AG09309 (cell line): ENCODE results near the gene PLSCR4.

Source experiments
- DNase-seq: peaks from one replicate; pipeline ENCODE4 v3.0.0-alpha.2; 2010; ENCODE audit warnings: low read depth
- H3K4me3 ChIP-seq: 2 replicates; pipeline ENCODE4 v1.5.1; 2011; ENCODE audit warnings: mild to moderate bottlenecking, low read depth, low read length, moderate library complexity; ENCODE audit not compliant: control insufficient read depth
- TF ChIP-seq, protein P1 (sequence below): IDR thresholded peaks from 2 replicates; pipeline ENCODE4 v1.5.1; 2011; ENCODE audit warnings: mild to moderate bottlenecking, low read depth, low read length, inconsistent platforms; ENCODE audit not compliant: insufficient read depth, control insufficient read depth; ENCODE audit errors: missing control alignments

PLSCR4 gene

DNA sequence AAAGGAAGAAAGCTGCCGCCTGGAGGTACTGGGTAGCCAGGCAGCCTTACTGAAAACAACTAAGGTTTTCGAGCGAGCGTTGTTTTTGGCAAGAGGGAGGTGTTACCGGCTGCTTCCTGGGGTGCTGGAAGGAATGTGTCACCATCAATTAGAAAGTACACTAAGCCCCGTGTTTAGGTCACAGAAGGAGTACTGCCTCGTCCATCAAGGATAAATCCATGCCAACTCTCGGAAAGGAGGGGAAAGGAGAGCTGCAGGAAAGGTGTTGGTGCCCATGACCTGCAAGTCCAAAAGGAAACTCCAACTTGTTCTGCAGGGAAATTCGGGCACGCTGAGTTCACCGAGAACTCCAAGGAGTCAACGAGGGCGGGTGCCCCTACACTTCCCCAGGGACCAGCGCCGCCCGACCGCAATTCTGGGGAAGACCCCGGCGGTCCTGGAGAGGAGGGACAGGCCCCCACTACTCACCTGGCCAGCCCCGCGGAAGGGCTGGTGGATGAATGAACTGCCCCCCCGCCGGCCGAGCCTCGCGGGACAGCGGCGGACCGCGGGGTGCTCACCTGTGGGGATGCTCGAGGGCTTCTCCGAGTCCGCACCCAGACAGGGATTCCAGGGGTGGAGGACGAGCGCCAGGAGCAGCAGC is 90.5 kb downstream of the PLSCR4 start:
- TF ChIP-seq, protein P1, sequence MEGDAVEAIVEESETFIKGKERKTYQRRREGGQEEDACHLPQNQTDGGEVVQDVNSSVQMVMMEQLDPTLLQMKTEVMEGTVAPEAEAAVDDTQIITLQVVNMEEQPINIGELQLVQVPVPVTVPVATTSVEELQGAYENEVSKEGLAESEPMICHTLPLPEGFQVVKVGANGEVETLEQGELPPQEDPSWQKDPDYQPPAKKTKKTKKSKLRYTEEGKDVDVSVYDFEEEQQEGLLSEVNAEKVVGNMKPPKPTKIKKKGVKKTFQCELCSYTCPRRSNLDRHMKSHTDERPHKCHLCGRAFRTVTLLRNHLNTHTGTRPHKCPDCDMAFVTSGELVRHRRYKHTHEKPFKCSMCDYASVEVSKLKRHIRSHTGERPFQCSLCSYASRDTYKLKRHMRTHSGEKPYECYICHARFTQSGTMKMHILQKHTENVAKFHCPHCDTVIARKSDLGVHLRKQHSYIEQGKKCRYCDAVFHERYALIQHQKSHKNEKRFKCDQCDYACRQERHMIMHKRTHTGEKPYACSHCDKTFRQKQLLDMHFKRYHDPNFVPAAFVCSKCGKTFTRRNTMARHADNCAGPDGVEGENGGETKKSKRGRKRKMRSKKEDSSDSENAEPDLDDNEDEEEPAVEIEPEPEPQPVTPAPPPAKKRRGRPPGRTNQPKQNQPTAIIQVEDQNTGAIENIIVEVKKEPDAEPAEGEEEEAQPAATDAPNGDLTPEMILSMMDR: peak; percentile 67
- peak overlapping the region; percentile 70 for H3K4me3 ChIP-seq
- DNase-seq: peak; percentile 38

DNA sequence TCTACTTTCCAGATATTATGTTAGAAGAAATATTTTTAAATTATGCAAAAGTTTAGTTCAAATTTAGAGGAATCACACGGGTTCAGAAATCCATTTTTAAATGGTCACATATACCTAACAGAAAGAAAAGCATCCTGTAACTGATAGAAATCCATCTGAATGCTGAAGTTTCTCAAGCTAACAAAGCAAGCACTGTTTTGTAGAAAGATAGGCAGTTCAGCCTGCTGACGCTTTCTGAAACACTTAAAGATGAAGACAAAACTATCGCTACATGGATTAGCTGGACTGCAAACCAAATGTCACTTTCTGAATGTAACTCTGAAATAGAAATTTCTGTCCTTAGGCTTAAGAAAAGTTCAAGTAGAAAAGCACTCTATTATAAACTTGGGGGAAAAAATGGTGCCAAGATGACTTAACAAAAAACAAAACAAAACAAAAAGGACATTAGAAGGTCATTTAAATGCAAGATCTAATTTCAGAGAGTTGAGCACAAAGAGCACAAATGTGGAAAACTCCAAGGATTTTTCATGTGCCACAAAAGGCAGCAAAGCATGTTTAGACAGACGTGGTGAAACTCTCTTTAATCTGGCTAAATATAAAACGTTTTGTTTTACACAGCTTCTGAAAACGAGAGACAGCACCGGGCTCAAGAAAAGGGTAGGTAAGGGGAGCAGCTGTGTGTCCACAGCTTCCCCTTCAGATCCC is 91.1 kb downstream of the PLSCR4 start:
- DNase-seq: no peak
- TF ChIP-seq, protein P1: no peak
- H3K4me3 ChIP-seq: peak overlapping the region; percentile 70

DNA sequence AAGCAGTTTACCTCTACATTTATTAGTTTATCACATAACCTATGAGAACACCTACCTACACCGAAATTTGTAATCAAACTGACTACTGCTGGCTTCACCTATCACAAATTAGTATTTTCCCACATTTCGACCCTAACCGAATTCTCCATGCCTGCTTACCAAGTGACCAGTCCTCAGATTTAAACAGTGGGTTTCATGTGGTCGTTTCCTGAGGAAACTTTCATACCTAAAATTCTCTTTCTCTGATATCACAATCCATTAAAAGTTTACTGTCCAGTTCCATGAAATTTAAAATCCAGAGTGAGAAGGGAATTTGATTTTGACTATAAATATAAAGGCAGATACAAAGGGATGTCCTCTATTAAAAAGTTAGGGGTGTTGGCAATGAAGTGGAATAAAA is 91.9 kb downstream of the PLSCR4 start:
- TF ChIP-seq, protein P1: no peak
- H3K4me3 ChIP-seq: peak overlapping the region; percentile 70
- no peak for DNase-seq

DNA sequence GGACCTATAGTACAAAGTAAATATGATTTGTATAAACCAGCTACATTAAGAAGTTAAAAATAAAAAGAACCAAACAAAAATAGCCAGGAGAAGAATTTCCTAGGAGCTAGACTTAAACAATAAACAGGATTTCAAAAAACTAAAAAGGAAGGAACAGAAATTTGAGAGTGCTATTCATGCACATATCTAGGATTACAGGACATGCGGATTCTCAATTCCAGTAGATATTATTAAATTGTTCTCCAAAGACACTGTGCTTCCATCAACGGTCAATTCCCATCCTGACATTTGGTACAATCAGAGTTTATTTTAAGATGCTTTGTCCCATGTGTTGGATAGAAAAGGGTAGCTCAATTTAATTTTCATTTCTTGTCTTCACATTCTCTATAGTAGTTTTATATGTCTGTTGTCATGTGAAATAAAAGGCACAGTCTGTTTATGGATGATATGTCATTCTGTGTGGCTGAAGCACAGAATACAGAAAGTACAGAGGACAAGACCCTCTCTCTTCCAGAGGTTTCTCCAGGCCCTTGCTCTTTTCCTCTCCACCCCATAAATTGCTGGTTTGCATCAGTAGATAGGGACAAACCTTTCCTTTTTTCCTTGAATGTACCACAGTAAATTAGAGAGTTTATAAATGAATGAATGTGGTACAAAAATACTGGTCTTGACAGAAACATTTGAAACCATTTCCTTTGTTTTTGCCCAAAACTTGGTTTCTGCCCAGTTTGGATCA is 93.4 kb downstream of the PLSCR4 start:
- no peak overlapping the region for H3K4me3 ChIP-seq
- no peak for DNase-seq
- TF ChIP-seq, protein P1: no peak

DNA sequence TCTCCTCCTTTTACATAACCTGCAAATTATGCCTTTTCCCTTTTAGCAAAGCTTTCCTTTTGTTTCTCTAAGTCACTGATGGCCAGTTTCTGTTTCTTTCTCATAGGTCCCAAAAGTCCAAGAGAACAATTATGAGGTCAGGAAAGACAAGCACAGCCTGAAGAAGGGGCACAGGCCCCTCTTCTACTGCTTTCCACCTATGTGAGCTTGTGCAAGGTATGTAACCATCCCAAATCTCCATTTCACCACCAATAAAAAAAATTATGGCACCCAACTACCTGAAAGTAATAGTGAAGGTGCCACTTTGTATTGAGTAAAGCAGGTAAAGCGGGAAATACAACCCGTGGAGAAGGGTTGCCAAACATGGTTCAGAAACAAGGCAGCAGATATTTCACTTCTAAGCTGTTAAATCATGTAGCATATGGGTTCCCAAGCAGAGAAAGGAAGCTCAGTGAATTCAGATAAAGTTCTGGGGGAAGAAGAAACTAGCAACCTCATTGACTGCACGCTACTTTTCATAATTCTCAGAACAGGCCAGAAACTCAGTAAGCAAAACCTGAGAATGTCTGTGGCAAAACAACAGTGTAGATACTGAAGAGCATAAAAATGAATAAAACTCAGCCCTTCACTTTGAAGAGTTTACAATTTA is 94.1 kb downstream of the PLSCR4 start:
- TF ChIP-seq, protein P1: no peak
- no peak overlapping the region for H3K4me3 ChIP-seq
- DNase-seq: no peak

DNA sequence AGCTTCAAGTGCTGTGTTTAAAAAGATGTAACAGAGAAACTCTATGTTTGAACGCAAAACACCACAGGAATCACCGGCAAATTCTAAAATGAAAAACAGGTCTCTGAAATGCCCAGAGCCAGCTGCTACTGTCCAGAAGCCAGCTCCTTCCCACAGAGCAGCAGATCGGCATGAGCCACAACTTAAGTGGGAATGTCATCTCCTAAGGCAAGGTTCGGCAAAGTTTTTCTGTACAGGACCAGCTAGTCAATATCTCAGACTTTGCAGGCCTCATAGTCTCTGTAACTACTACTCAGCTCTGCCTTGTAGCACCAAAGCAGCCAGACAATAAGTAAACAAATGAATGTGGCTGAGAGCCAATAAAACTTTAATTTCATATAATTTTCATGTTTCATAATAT is 94.8 kb downstream of the PLSCR4 start:
- no peak overlapping the region; the same call in 1 of the 2 replicates for H3K4me3 ChIP-seq
- DNase-seq: no peak
- TF ChIP-seq, protein P1: no peak
